GM19397 (cell line): ENCODE results near the gene CMTM4.

Source experiments
- ATAC-seq: cut with Tn5 transposase; IDR thresholded peaks from one replicate; pipeline ENCODE4 v1.9.1; 2021; ENCODE audit warnings: mild to moderate bottlenecking, moderate library complexity; ENCODE audit not compliant: unreplicated experiment

The CMTM4 gene

GRCh38 chr16:66696669-66697630 is at the start of gene CMTM4:
Gene CMTM4 (minus strand): TSS chr16:66696743. CDS start chr16:66696525, 218 bp downstream.
- peak; percentile 89 for ATAC-seq

- no peak for ATAC-seq
Observed at GRCh38 chr16:66746048-66746447, 49.5 kb upstream of the CMTM4 start.

- no peak for ATAC-seq
Observed at GRCh38 chr16:66741950-66742808, 45.6 kb upstream of the CMTM4 start.

- ATAC-seq, result no peak
Observed at GRCh38 chr16:66741169-66741900, 44.8 kb upstream of the CMTM4 start.

GRCh38 chr16:66740533-66740932 is 44.0 kb upstream of the CMTM4 start:
- ATAC-seq, result no peak

GRCh38 chr16:66740010-66740409 is 43.5 kb upstream of the CMTM4 start:
- ATAC-seq, result no peak

GRCh38 chr16:66735891-66736290 is 39.3 kb upstream of the CMTM4 start:
- no peak for ATAC-seq

- no peak for ATAC-seq
Observed at GRCh38 chr16:66731101-66731500, 34.6 kb upstream of the CMTM4 start.

- ATAC-seq, result no peak
Observed at GRCh38 chr16:66728804-66729203, 32.3 kb upstream of the CMTM4 start.

- no peak for ATAC-seq
Observed at GRCh38 chr16:66728117-66728787, 31.7 kb upstream of the CMTM4 start.

- no peak for ATAC-seq
Observed at GRCh38 chr16:66720766-66721165, 24.2 kb upstream of the CMTM4 start.

GRCh38 chr16:66719246-66719645 is 22.7 kb upstream of the CMTM4 start:
- ATAC-seq, result no peak

- no peak for ATAC-seq
Observed at GRCh38 chr16:66717776-66718175, 21.2 kb upstream of the CMTM4 start.

GRCh38 chr16:66717112-66717675 is 20.7 kb upstream of the CMTM4 start:
- no peak for ATAC-seq

GRCh38 chr16:66714654-66715307 is 18.2 kb upstream of the CMTM4 start:
- ATAC-seq, result no peak

- no peak for ATAC-seq
Observed at GRCh38 chr16:66714062-66714461, 17.5 kb upstream of the CMTM4 start.

- ATAC-seq, result no peak
Observed at GRCh38 chr16:66713076-66713475, 16.5 kb upstream of the CMTM4 start.

GRCh38 chr16:66712512-66712911 is 16.0 kb upstream of the CMTM4 start:
- ATAC-seq, result no peak

- ATAC-seq, result no peak
Observed at GRCh38 chr16:66711581-66711980, 15.0 kb upstream of the CMTM4 start.

GRCh38 chr16:66706506-66706880 is 9.9 kb upstream of the CMTM4 start:
- no peak for ATAC-seq
